ENCODE data around the gene PARD3B.

The PARD3B gene

DNA sequence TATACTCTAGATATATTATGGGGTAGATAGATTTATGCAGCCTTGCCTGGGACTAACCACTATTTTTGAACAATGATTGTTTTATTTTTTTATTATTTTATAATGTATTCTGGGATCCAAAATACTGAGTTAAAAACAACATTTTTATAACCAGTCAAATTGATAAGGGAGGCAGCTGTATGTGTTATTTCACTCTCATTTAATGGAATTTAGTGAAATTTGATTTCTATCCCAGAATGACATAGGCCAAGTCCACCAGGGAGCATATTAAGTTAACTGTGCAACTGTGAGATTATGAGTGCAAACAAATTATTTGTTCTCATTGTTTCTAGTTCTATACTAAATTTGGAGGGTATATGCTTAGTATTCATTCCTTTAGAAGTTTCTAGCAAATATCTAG, 583.5 kb downstream of the PARD3B start:
- no peaks in the 10 kb centered on the region for H3K27me3 ChIP-seq (ENCODE audit: control insufficient read depth, insufficient read depth, low read length)
- H3K4me1 ChIP-seq (ENCODE audit: control insufficient read depth, insufficient read depth, low read length): no peaks in the 10 kb centered on the region
- no peaks in the 10 kb centered on the region for H3K36me3 ChIP-seq (ENCODE audit: control insufficient read depth, insufficient read depth, low read length)
- no peak overlapping the region for H3K4me3 ChIP-seq (ENCODE audit: low read length)
- no peaks in the 10 kb centered on the region for H3K9me3 ChIP-seq (ENCODE audit: control insufficient read depth, low read length)
- no peak overlapping the region for H3K9ac ChIP-seq (ENCODE audit: low read length)

DNA sequence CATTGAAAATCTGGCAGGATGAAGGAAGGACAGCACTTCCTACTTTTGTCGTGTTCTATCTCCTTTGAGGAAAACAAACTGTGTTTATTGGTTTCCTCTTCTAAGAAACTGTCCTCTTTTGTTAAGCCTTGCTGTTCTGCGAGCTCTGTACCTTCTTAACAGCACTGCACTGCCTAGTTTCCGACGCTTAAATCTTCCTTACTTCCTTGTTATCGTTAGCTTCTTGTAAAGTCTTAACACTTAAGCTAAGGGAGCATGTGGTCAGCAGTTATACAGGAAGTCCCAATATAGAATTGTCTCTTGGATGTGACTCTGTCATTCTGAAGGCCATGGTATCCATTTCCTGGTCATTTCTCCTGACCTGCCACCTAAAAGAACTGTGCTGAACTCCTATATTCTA, 584.3 kb downstream of the PARD3B start:
- Histone ChIP-seq H3K4me1 (ENCODE audit: control insufficient read depth, insufficient read depth, low read length) (no peaks in the 10 kb centered on the region), H3K4me3 (ENCODE audit: low read length) (no peak overlapping the region), H3K27me3 (ENCODE audit: control insufficient read depth, insufficient read depth, low read length) (no peaks in the 10 kb centered on the region), H3K9ac (ENCODE audit: low read length) (no peak overlapping the region), H3K9me3 (ENCODE audit: control insufficient read depth, low read length) (no peaks in the 10 kb centered on the region), H3K36me3 (ENCODE audit: control insufficient read depth, insufficient read depth, low read length) (no peaks in the 10 kb centered on the region)

DNA sequence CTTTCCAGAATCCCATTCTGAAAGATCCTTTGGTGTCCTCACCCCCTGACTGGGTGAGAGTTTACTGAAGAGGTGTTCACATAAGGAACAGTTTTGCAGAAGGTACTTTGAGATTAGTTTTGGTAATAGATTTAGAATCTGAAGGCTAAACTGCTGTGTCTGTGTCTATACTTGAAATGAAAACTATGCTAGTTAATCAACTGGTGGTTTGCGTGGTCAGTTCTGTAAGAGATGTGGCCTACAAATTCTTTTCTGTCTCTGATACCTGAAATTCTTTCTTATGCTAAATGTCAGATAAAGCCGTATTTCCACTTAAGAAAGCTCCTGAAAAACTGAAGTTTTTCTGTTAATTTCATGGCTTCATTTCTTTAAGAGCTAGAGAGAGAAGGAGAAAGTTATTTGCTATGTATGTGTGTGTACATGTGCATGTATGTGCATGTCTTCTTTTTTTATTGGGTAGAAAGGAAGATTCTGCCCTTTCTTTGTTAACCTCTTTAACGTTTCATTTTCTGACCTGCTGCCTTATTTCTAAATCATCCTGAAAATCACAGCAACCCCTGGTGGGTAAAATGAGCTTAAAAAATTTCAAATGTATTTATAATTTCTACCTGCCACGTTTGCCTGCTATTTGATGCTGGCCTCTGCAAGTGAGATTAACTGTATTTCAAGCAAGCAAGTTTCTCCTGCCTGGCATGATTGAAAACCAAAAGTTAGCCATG, 585.0 kb downstream of the PARD3B start:
- H3K4me3 ChIP-seq (ENCODE audit: low read length): no peak overlapping the region
- H3K4me1 ChIP-seq (ENCODE audit: control insufficient read depth, insufficient read depth, low read length): no peaks in the 10 kb centered on the region
- H3K9me3 ChIP-seq (ENCODE audit: control insufficient read depth, low read length): no peaks in the 10 kb centered on the region
- no peak overlapping the region for H3K9ac ChIP-seq (ENCODE audit: low read length)
- no peaks in the 10 kb centered on the region for H3K27me3 ChIP-seq (ENCODE audit: control insufficient read depth, insufficient read depth, low read length)
- H3K36me3 ChIP-seq (ENCODE audit: control insufficient read depth, insufficient read depth, low read length): no peaks in the 10 kb centered on the region

DNA sequence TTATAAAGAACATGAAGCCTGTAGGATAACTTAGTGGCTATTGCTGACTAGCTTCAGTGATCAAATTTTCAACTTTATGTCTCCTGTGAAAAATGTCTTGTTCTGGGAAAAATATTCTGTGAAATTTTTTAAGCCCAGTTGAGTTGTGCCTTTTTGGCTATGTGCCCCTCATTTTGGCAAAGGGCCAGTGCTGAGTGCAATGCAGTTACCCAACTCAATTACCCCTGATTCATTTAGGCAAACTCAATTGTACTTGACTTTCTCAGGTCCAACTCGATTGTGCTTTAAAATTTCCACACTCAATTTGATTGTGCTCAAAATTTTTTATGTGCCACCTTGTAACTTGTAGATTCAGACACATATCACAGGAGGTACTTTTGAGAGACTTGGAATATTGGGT, 588.3 kb downstream of the PARD3B start:
- no peaks in the 10 kb centered on the region for H3K9me3 ChIP-seq (ENCODE audit: control insufficient read depth, low read length)
- no peaks in the 10 kb centered on the region for H3K4me1 ChIP-seq (ENCODE audit: control insufficient read depth, insufficient read depth, low read length)
- no peaks in the 10 kb centered on the region for H3K36me3 ChIP-seq (ENCODE audit: control insufficient read depth, insufficient read depth, low read length)

DNA sequence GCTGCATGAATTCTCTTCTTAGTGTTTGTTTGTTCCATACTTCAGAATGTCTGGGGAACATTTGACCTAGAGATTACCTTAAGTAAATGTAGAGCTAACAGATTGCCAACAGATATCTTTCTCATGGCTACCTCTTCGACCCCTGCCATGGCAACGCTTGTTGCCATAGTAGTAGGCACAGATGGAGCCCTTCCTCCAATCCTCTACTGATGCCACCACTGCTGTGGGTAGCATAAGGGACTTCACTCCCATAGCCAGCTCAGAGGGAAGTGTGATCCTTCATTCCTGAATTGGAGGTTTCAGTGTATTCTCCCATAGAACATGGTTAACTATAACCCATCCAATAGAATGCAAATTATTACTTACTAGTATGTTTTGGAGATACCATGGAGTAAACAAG, 593.5 kb downstream of the PARD3B start:
- H3K9me3 ChIP-seq (ENCODE audit: control insufficient read depth, low read length): no peaks in the 10 kb centered on the region
- no peaks in the 10 kb centered on the region for H3K36me3 ChIP-seq (ENCODE audit: control insufficient read depth, insufficient read depth, low read length)
- no peak overlapping the region for H3K4me3 ChIP-seq (ENCODE audit: low read length)
- no peaks in the 10 kb centered on the region for H3K27me3 ChIP-seq (ENCODE audit: control insufficient read depth, insufficient read depth, low read length)
- no peaks in the 10 kb centered on the region for H3K4me1 ChIP-seq (ENCODE audit: control insufficient read depth, insufficient read depth, low read length)
- H3K9ac ChIP-seq (ENCODE audit: low read length): no peak overlapping the region

More for the DNA sequence above, 588.3 kb downstream of the PARD3B start:
- Histone ChIP-seq H3K27me3 (ENCODE audit: control insufficient read depth, insufficient read depth, low read length) (no peaks in the 10 kb centered on the region), H3K9ac (ENCODE audit: low read length) (no peak overlapping the region), H3K4me3 (ENCODE audit: low read length) (no peak overlapping the region)

DNA sequence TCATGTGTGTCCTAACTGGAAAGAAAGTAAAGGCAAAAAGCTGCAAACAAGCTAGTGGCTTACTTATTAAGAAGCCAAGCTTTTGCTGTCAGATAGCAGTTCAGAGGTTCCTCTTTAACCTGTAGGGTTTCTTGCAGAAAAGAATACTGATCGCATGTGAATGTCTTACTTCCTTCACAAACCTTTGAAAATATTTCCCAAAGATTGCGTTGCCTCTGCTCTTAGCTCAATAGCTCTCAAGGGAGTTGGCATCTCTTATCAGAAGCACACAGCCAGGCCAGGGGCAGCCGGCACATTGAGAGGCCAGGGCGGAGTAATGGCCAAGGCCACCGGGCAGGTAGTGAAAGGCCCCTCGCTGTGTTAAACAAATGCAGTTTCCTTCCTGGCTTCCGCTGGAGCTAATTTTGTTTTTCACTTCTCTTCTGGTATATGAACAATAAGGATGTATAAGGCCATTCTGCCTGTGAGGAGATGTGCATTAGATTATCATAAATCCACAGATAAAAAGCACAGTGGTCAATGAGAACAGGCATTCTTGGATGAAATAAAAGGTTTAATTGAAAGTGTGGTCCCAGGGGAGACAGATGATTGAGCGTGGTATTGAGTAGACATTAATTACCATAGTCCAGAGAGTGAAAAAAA, 594.7 kb downstream of the PARD3B start:
- H3K36me3 ChIP-seq (ENCODE audit: control insufficient read depth, insufficient read depth, low read length): no peaks in the 10 kb centered on the region
- H3K9ac ChIP-seq (ENCODE audit: low read length): no peak overlapping the region
- no peaks in the 10 kb centered on the region for H3K9me3 ChIP-seq (ENCODE audit: control insufficient read depth, low read length)
- no peaks in the 10 kb centered on the region for H3K27me3 ChIP-seq (ENCODE audit: control insufficient read depth, insufficient read depth, low read length)
- no peaks in the 10 kb centered on the region for H3K4me1 ChIP-seq (ENCODE audit: control insufficient read depth, insufficient read depth, low read length)
- no peak overlapping the region for H3K4me3 ChIP-seq (ENCODE audit: low read length)

DNA sequence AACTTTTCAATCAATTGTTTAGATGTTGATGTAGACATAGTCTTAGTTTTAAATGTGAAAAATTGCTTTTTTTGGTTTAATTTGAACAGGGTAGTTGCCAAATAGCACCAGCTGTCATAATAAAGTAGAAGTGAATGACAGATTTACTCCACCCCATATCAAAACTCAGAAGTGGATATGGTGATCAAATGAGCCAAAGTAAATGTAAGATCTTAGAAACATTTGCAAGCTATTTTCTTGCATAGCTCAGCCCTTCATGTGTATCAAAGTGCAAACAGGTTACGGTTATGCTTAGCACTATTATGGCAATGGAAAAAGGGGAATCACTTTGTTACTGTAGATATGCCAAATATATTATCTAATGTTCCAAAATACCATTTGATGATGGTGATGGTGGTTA, 596.1 kb downstream of the PARD3B start:
- Histone ChIP-seq H3K4me3 (ENCODE audit: low read length) (no peak overlapping the region), H3K4me1 (ENCODE audit: control insufficient read depth, insufficient read depth, low read length) (no peaks in the 10 kb centered on the region), H3K9me3 (ENCODE audit: control insufficient read depth, low read length) (no peaks in the 10 kb centered on the region), H3K27me3 (ENCODE audit: control insufficient read depth, insufficient read depth, low read length) (no peaks in the 10 kb centered on the region), H3K9ac (ENCODE audit: low read length) (no peak overlapping the region), H3K36me3 (ENCODE audit: control insufficient read depth, insufficient read depth, low read length) (no peaks in the 10 kb centered on the region)

DNA sequence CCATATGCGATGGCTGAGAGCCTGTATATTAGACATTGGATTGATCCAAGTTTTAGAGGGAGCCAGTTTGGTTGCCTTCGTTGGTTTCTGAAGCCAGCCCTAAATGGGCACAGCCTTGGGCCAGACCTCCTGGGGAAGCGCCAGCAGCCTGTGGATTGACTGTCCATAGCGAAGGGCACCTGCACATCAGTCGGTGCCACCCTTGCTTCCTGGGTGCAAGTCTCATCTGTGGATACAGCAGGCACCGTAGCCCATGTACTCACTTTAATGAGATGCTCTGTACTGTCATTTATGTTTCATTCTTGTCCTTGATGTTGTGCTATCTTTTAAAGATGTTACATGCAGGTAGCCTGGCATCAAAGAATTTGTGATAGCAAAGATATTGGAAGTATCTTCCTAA, 600.6 kb downstream of the PARD3B start:
- H3K4me1 ChIP-seq (ENCODE audit: control insufficient read depth, insufficient read depth, low read length): no peaks in the 10 kb centered on the region
- no peaks in the 10 kb centered on the region for H3K36me3 ChIP-seq (ENCODE audit: control insufficient read depth, insufficient read depth, low read length)
- no peaks in the 10 kb centered on the region for H3K9me3 ChIP-seq (ENCODE audit: control insufficient read depth, low read length)
- no peak overlapping the region for H3K9ac ChIP-seq (ENCODE audit: low read length)
- H3K27me3 ChIP-seq (ENCODE audit: control insufficient read depth, insufficient read depth, low read length): no peaks in the 10 kb centered on the region
- no peak overlapping the region for H3K4me3 ChIP-seq (ENCODE audit: low read length)

DNA sequence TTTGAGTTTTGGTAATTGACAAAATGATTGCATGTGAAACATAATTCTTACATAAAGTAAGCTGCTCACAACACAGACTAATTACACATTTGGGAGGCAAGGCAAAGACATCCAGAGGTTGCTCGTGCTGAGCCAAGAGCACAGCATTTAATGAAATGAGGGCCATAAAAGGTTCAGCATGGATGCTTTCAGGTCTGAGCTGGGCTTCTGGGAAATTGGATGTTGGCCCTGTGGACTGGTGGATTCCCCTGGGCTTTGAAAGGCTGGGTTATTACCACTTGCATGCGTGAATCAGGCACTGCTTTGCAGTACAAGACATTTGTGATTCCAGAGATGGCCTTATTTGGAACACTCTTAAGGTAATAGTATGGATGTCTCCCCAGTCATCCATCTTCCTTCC, 603.5 kb downstream of the PARD3B start:
- Histone ChIP-seq H3K9ac (ENCODE audit: low read length) (no peak overlapping the region), H3K36me3 (ENCODE audit: control insufficient read depth, insufficient read depth, low read length) (no peaks in the 10 kb centered on the region), H3K9me3 (ENCODE audit: control insufficient read depth, low read length) (no peaks in the 10 kb centered on the region), H3K27me3 (ENCODE audit: control insufficient read depth, insufficient read depth, low read length) (no peaks in the 10 kb centered on the region), H3K4me3 (ENCODE audit: low read length) (no peak overlapping the region), H3K4me1 (ENCODE audit: control insufficient read depth, insufficient read depth, low read length) (no peaks in the 10 kb centered on the region)

DNA sequence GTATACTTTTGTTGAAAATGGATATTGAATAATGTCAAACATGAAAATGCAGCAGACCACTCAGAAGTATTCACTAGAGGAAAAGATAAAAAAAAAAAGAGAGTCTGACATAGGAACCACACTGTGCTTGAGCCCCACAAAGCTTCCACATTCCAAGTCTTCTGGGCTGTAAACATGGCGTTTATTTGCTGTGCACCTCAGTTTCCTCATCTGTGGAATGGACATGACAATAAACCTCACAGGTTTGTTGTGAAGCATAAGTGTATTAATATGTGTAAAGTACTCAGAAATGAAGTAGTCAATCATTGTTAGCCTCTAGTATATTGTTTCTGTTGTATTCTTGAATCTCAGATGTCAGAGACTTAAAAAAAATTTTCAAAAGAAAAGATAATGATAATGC, 611.2 kb downstream of the PARD3B start:
- Histone ChIP-seq H3K4me1 (ENCODE audit: control insufficient read depth, insufficient read depth, low read length) (no peaks in the 10 kb centered on the region), H3K27me3 (ENCODE audit: control insufficient read depth, insufficient read depth, low read length) (no peaks in the 10 kb centered on the region), H3K4me3 (ENCODE audit: low read length) (no peak overlapping the region), H3K9ac (ENCODE audit: low read length) (no peak overlapping the region), H3K36me3 (ENCODE audit: control insufficient read depth, insufficient read depth, low read length) (no peaks in the 10 kb centered on the region), H3K9me3 (ENCODE audit: control insufficient read depth, low read length) (no peaks in the 10 kb centered on the region)

DNA sequence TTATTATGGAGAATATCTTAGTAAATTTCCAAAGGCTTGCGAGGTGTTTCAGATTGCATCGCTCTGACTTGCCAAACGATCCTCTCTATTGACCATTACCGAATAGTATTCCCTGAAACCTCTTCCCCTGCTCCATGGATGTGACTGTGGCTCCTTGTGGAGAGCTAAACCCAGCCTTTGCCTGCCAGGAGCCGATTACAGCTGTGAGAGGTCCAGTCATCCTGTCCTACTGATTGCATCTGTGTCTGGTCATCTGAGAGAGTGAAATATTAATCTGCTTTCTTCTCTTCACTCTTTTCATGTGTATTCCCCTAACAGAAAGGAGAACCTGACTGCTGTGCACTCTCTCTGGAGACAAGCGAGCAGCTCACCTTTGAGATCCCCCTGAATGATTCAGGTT, 613.1 kb downstream of the PARD3B start:
- H3K27me3 ChIP-seq (ENCODE audit: control insufficient read depth, insufficient read depth, low read length): no peaks in the 10 kb centered on the region
- H3K9me3 ChIP-seq (ENCODE audit: control insufficient read depth, low read length): no peaks in the 10 kb centered on the region
- H3K36me3 ChIP-seq (ENCODE audit: control insufficient read depth, insufficient read depth, low read length): no peaks in the 10 kb centered on the region
- H3K4me3 ChIP-seq (ENCODE audit: low read length): no peak overlapping the region
- no peak overlapping the region for H3K9ac ChIP-seq (ENCODE audit: low read length)
- H3K4me1 ChIP-seq (ENCODE audit: control insufficient read depth, insufficient read depth, low read length): no peaks in the 10 kb centered on the region

DNA sequence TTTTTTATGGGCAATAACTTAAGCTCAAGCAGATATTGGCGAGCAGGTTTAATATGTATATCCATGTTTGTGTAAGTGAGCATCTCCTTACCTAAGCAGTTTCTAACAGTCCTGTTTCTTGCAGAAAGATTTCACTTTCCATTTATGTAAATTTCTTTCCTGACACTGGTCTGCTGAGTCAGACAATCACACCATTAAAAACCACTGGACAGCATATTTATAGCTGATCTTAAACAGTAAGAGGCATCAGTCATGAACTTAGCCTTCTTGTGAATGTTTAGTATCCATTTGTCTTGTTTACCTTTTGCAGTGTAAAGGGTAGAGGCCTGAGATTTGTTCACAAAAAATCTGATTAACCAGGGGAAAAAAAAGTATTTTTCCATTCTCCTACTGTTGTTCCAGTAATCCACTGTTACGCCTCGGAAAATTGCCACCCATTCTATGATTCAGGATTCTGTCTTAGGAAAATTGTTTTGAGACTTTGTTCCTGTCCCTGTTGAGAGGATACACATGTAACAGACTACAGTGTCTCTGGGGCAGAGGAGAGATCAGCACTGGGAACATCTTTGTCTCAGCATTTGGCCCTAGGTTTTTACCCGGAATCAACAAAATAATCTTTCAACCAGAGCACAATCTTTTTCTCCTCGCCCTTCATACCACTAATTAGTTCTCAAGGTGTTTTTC, 616.0 kb downstream of the PARD3B start:
- H3K27me3 ChIP-seq (ENCODE audit: control insufficient read depth, insufficient read depth, low read length): no peaks in the 10 kb centered on the region
- no peaks in the 10 kb centered on the region for H3K9me3 ChIP-seq (ENCODE audit: control insufficient read depth, low read length)
- H3K9ac ChIP-seq (ENCODE audit: low read length): no peak overlapping the region
- H3K36me3 ChIP-seq (ENCODE audit: control insufficient read depth, insufficient read depth, low read length): no peaks in the 10 kb centered on the region
- no peaks in the 10 kb centered on the region for H3K4me1 ChIP-seq (ENCODE audit: control insufficient read depth, insufficient read depth, low read length)
- H3K4me3 ChIP-seq (ENCODE audit: low read length): no peak overlapping the region

All from mucosa of stomach (tissue), 1 donor.